Measurements from ENCODE around the gene SLC26A1.
A peak's percentile ranks its signal among the peaks of the same experiment; 100 is the strongest.
"Not testable (repeated sequence)": the region's sequence is repeated elsewhere in the genome, so short reads cannot be mapped to it uniquely, and the experiment has no call there.

Gene SLC26A1

DNA sequence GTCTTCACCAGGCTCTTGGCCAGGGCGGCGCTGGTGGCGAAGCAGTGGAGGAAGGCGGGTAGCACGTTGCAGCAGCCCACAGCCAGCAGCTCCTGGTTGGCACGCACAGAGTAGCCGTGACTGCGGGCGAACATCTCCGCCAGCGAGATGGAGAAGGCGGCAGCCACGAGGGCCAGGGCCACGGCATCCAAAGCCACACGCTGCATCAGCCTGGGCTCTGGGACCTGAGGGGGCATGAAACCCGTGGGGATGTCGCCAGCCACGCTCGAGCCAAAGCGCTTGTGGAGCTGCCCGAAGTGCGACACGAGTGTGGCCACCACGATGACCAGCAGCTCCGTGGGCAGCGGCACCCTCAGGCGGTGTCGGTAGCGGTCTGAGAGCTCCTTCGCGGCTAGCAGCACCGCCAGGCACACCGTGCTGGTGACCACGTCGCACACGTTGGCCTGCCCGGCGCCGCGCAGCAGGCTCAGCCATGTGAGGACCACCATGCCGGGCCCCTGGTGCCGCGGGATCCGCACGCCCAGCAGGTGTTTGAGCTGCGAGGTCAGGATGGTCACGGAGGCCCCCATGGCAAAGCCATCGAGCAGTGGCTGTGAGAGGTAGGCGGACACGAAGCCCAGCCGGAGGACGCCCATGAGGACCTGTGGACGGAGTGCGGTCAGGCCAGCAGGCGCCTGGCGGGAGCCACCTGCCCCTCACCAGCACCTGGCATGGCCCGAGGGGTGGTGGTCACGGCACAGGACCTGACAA is 3.3 kb downstream of the SLC26A1 start:
- H3K27ac Mint-ChIP-seq = no peak overlapping the region
- no peaks in the 10 kb centered on the region for H3K27me3 Mint-ChIP-seq
- ATAC-seq (no peak), DNase-seq (no peak)
- no peaks in the 10 kb centered on the region for H3K36me3 Mint-ChIP-seq (ENCODE audit: low read depth)
- H3K4me3 Mint-ChIP-seq = no peak overlapping the region
- peaks cover 16% of the 10 kb centered on the region for H3K4me1 Mint-ChIP-seq
- no peaks in the 10 kb centered on the region for H3K9me3 Mint-ChIP-seq

DNA sequence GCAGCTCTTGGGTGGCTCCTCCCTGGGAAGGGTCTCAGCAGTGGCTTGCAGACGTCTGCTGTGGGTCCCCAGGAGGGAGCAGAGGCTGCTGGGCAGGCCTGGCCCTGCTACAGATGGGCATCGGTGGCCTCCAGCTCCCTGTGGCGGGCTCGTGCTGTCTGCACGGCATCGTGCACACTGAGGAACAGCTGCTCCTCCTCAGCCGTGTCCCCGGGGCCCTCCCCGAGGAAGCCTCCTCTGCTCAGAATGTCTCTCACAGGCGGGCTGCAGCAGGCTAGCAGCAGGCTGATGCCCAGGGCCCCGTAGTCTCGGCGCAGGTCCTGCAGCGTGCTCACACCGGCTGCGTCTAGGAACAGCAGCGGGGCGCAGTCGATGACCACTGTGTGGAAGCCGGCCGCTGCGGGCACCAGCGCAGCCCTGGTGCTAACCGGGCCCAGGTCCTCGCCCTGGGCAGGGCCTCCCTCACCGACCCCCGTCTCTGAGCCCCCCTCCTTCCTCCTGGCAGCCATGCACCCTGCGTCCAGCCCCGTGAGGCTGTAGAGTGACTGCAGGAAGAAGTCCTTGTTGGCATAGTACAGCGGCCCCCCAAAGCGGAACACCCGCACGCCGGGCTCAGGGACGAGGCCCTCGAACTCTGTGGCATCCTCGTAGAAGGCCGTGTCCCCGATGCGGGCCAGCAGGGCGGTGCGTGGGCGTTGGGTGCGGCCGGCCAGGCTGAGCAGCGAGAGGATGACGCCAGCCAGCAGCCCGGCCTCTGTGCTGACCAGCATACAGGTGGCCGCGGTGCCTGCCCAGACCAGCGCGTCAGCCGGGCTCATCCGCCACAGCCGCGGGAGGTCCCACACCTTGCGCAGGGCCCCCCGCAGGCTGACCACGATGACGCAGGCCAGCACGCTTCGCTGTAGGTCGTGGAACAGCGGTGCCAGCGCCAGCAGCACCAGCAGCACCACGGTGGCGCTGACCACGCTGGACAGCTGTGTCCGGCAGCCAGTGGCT is 4.2 kb downstream of the SLC26A1 start:
- ATAC-seq (no peak), DNase-seq (no peak)
- no peak overlapping the region for H3K4me3 Mint-ChIP-seq
- no peaks in the 10 kb centered on the region for H3K9me3 Mint-ChIP-seq
- no peaks in the 10 kb centered on the region for H3K27me3 Mint-ChIP-seq
- no peak overlapping the region for H3K27ac Mint-ChIP-seq
- H3K4me1 Mint-ChIP-seq = peaks cover 22% of the 10 kb centered on the region
- no peaks in the 10 kb centered on the region for H3K36me3 Mint-ChIP-seq (ENCODE audit: low read depth)

DNA sequence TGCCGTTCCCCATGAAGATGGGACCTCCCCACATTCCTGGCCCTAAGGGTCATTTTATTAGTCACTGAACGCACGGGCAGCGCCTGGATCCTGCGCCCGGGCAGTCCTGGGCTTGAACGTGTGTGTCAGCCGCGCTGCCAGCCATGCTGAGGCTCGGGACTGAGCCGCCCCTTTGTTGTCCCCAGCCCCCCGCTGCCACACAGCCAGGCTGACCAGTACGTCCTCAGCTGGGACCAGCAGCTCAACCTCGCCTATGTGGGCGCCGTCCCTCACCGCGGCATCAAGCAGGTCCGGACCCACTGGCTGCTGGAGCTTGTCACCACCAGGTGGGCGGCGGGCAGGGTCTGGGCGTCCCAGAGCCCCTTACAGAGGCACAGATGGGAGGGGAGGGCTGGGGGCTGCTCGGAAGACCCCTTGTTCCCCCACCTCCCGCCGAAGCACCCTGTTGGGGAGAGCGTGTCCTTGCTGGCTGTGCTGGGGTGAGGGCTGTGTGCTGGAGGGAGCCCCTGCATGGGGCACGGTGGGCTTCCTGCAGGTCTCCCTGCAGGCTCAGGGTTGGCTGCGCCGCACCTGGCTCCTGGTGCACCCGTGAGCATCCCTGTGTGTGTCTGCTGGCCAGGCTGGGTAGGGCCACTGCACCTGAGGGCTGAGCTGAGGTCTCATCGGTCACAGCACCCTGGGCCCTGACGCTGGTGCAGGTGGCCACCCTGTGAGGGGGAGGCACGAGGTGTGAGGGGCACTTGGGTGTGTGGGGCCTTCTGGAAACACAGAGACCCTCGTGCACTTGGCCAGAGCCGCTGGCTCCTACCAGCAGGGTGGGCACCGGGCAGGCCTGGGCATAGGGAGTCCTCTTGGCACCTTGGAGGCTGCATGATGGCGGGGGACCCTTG is 5.3 kb downstream of the SLC26A1 start:
- H3K27ac Mint-ChIP-seq = no peak overlapping the region
- no peaks in the 10 kb centered on the region for H3K9me3 Mint-ChIP-seq
- no peaks in the 10 kb centered on the region for H3K27me3 Mint-ChIP-seq
- DNase-seq (no peak), ATAC-seq (no peak)
- H3K4me3 Mint-ChIP-seq = peak overlapping the region; percentile 72
- no peaks in the 10 kb centered on the region for H3K36me3 Mint-ChIP-seq (ENCODE audit: low read depth)
- H3K4me1 Mint-ChIP-seq = peaks cover 22% of the 10 kb centered on the region

DNA sequence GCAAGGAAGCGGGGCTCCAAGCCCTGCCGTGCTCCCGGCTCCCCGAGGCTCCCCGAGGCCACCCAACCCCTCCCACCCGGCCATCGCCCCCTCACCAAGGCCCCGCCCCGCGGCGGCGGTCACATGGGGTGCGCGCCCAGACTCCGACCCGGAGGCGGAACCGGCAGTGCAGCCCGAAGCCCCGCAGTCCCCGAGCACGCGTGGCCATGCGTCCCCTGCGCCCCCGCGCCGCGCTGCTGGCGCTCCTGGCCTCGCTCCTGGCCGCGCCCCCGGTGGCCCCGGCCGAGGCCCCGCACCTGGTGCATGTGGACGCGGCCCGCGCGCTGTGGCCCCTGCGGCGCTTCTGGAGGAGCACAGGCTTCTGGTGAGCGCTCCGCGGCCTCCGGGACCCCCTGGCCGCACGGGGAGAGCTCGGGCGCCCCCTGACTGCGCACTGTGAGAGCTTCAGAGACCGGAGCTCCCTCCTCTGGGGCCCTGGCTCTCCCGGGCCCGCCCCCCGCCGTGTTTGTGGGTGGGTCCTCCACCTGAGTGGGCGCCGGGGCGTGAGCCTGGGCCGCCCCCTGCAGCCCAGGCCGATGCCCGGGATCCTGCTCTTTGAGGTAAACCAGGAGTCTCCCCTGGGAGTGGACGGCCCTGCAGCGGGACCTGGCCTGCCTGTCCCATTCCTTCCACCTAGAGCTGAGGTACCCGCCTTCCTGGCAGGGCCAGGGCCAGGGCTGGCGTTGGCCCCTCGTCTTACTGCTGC is 6.2 kb downstream of the SLC26A1 start, which contains the start of gene IDUA:
TSS of gene IDUA (plus strand) at position 166 of the 745 bp plus-strand sequence. CDS start at position 207, 41 bp downstream.
- H3K27me3 Mint-ChIP-seq = no peaks in the 10 kb centered on the region
- ATAC-seq = peak; percentile 85
- H3K9me3 Mint-ChIP-seq = no peaks in the 10 kb centered on the region
- peak within 1 kb of the TSS; percentile 85 for H3K27ac Mint-ChIP-seq
- peak; percentile 86 for DNase-seq
- H3K36me3 Mint-ChIP-seq (ENCODE audit: low read depth) = no peaks in the 10 kb centered on the region
- peak within 1 kb of the TSS; percentile 86 for H3K4me3 Mint-ChIP-seq
- H3K4me1 Mint-ChIP-seq = peaks cover 22% of the 10 kb centered on the region

DNA sequence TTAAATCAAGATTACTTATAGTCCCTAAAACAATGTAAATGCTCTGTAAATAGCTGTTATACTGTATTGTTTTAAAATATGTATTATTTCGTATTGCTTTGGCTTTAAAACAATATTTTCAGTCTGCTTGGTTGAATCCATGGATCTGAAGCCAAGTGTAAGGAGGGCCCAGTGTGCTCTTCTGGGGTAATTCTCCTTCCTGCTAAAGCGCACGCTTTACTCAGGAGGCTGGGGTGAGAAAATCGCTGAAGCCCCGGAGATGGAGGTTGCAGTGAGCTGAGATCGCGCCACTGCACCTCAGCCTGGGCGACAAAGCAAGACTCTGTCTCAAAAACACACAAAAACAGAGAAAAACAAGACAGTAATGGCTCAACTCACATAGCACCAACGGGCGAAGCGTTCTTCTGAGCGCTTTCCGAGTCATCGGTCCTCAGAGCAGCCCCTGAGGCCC is 6.8 kb downstream of the SLC26A1 start:
- no peak for DNase-seq

DNA sequence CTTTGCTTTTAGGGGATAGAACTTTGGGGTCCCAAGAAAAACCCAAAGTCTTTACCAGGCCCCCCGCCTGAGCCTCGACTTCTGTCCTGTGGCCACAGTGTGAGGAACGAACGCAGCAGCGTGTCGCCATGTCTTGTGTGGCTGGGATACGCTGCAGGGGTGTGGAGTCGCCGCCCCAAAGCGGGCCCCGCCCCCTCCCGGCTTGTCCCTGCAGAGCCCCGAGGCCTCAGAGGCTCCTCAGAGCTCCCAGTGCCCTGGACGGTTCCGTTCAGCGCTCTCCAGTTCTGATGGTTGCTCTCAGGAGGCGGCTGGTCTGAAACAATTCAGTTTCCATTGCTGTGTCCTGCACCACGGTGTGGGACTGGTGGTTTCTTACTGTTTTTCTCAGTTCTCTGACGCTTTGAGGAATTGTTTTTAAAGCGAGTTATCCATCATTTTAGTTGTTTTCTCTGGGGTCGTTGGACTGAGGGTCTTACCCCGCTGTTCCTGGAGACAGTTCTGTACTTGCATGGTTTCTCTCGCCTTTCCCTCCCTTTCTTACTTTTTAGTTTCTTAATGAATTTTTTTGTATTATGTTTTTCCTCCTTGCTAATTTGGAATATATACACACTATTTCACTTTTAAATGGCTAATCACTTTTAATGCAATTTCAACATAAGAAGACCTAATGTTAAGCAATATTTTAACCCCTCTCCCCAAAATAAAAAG is 7.9 kb downstream of the SLC26A1 start:
- ATAC-seq = peak; percentile 67
- peak overlapping the region; percentile 31 for H3K27ac Mint-ChIP-seq
- H3K9me3 Mint-ChIP-seq = no peaks in the 10 kb centered on the region

More for the DNA sequence above, 6.8 kb downstream of the SLC26A1 start:
- ATAC-seq = peak; percentile 9
- Mint-ChIP-seq H3K27ac (peak overlapping the region; percentile 85), H3K4me1 (peaks cover 22% of the 10 kb centered on the region), H3K36me3 (ENCODE audit: low read depth) (no peaks in the 10 kb centered on the region), H3K4me3 (peak overlapping the region; percentile 86), H3K9me3 (no peaks in the 10 kb centered on the region), H3K27me3 (no peaks in the 10 kb centered on the region)

DNA sequence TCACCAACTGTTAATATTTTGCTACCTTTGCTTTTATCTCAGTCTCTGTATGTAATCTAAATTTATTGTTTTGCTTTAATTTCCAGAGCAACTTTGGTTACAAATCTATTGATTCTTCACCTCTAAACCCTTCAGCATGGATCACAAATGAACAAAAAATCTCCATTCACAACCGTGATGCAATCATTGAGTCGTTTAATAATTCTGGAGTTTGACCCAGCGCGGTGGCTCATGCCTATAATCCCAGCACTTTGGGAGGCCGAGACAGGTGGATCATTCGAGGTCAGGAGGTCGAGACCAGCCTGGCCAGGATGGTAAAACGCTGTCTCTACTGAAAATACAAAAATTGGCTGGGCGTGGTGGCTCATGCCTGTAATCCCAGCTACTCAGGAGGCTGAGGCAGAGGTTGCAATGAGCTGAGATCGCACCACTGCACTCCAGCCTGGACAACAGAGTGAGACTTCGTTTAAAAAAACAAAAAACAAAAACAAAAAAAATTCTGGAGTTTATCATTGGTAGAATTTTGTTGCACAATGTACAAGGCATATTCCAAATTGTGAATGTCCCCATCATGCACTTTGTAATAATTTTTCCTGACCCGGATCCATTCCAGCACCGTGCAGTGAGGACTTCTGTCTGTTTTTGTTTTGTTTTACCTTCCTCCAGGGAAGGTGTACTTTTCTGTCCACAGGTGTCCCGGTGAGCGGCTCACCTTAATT is 8.7 kb downstream of the SLC26A1 start:
- Mint-ChIP-seq H3K4me3 (peak overlapping the region; percentile 86), H3K27ac (no peak overlapping the region), H3K9me3 (no peaks in the 10 kb centered on the region), H3K36me3 (ENCODE audit: low read depth) (no peaks in the 10 kb centered on the region), H3K27me3 (no peaks in the 10 kb centered on the region), H3K4me1 (peaks cover 22% of the 10 kb centered on the region)
- DNase-seq = no peak
- no peak for ATAC-seq

More for the DNA sequence above, 7.9 kb downstream of the SLC26A1 start:
- H3K4me1 Mint-ChIP-seq = peaks cover 22% of the 10 kb centered on the region
- DNase-seq = peak; percentile 80
- no peaks in the 10 kb centered on the region for H3K27me3 Mint-ChIP-seq
- peak overlapping the region; percentile 86 for H3K4me3 Mint-ChIP-seq
- H3K36me3 Mint-ChIP-seq (ENCODE audit: low read depth) = no peaks in the 10 kb centered on the region

DNA sequence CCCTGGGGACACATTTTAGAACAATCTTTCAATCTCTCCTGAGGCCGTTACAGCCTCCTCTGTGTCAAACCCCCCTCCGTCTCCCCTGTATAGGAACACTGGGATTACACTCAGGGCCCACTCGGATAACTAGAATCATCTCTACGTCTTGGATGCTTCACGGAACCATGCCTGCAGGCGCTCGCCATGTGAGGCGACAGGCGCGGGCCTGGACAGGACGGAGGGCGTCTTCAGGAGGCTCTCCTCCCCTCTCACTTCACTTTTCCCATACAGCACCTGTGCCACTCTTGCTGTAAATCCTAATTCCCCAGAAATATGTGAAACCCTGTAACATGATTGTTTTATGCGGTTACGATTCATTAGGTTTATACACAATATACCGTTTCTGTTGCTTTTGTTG is 10.4 kb downstream of the SLC26A1 start:
- H3K9me3 Mint-ChIP-seq = no peaks in the 10 kb centered on the region
- H3K4me1 Mint-ChIP-seq = peaks cover 22% of the 10 kb centered on the region
- no peaks in the 10 kb centered on the region for H3K27me3 Mint-ChIP-seq
- no peak overlapping the region for H3K4me3 Mint-ChIP-seq
- no peak overlapping the region for H3K27ac Mint-ChIP-seq
- H3K36me3 Mint-ChIP-seq (ENCODE audit: low read depth) = no peaks in the 10 kb centered on the region
- DNase-seq (no peak), ATAC-seq (no peak)

DNA sequence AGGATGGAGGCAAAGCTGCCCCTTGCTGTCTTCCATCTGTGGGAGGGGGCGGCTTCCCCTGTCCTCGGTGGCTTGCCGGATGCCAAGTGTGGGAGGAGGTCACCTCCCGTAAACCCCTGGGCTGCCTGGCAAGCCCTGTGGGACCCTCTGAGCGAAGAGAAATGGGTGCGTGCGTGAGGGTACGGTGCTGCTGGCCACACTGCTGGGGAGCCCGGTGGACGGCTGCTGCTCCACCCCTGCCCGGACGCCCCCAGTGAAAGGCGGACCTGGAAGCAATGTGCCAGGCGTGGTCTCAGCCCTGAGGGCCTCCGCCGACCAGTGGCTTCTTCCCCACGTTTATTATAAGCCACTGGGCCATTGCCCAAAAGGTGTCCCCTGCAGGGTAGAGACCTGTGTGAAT is 10.9 kb downstream of the SLC26A1 start:
- Mint-ChIP-seq H3K4me1 (peaks cover 22% of the 10 kb centered on the region), H3K4me3 (no peak overlapping the region), H3K27ac (no peak overlapping the region), H3K9me3 (no peaks in the 10 kb centered on the region), H3K27me3 (no peaks in the 10 kb centered on the region), H3K36me3 (ENCODE audit: low read depth) (no peaks in the 10 kb centered on the region)
- DNase-seq (no peak), ATAC-seq (no peak)

DNA sequence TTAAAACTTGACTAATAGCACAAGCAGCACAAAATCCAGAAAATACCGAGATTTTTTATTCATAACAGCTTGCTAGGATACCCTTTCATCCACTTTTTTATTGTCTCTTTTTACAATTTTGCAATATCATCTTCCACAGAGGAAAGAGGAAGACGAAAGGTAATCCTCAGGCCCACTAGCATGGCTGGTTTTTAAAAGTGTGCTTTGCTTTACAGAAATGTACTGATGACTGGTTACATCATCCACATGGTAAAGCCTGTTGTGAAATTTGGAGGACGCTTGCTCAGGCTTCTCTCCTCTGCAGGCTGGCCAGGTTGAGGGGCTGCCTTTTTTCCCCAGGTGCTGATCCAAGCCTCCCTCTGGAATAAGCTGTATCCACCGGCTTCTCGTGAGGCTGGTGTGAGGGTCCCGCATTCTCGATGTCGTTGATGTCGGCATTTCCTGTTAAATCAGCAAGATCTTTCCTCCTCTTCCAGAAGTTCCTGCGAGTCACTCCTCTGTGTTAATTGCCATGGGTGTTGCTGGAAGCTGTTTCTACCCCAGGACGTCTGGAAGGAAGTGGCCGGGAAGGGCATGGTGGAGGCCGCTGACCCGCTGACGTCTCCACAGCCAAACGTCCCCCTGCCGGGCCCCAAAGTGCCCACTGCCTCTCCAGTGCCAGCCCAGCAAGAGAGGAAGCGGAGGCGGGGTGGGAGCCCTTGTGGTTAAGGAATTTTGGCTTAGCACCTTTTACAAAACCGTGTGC is 14.1 kb downstream of the SLC26A1 start:
- H3K27ac Mint-ChIP-seq = no peak overlapping the region
- no peak for DNase-seq

DNA sequence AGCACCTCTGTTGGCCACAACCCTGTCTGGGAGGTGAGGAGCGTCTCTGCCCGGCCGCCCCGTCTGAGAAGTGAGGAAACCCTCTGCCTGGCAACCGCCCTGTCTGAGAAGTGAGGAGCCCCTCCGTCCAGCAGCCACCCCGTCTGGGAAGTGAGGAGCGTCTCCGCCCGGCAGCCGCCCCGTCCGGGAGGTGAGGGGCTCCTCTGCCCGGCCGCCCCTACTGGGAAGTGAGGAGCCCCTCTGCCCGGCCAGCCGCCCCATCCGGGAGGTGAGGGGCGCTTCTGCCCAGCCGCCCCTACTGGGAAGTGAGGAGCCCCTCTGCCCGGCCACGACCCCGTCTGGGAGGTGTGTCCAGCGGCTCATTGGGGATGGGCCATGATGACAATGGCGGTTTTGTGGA is 17.2 kb downstream of the SLC26A1 start:
- not testable (repeated sequence) for DNase-seq; H3K4me1 Mint-ChIP-seq; H3K9me3 Mint-ChIP-seq; ATAC-seq; H3K4me3 Mint-ChIP-seq; H3K27ac Mint-ChIP-seq; H3K27me3 Mint-ChIP-seq; H3K36me3 Mint-ChIP-seq (ENCODE audit: low read depth)

More for the DNA sequence above, 14.1 kb downstream of the SLC26A1 start:
- Mint-ChIP-seq H3K9me3 (no peaks in the 10 kb centered on the region), H3K4me3 (no peak overlapping the region), H3K4me1 (no peaks in the 10 kb centered on the region), H3K36me3 (ENCODE audit: low read depth) (no peaks in the 10 kb centered on the region), H3K27me3 (no peaks in the 10 kb centered on the region)
- ATAC-seq = no peak

DNA sequence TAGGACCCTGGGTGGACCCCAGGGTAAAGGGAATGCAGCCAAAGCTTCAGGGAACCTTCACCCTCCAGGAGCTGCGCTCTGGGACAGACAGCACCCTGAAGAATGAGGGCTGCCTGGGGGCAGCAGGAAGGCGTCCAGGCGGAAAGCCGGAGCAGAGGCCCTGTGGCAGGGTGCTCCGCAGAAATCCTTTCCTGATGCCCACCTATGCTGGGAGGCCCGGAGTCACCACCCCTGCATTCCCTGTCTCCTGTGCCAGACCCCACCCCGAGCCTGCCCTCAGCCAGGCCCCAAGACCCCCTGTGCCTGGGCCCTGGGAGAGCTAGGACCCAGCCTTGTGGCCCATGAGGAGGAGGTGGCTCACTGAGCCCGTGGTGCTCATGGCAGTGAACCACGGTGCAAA is 18.5 kb downstream of the SLC26A1 start:
- DNase-seq (no peak), ATAC-seq (no peak)
- Mint-ChIP-seq H3K27me3 (no peaks in the 10 kb centered on the region), H3K36me3 (ENCODE audit: low read depth) (no peaks in the 10 kb centered on the region), H3K4me1 (peaks cover 11% of the 10 kb centered on the region), H3K27ac (no peak overlapping the region), H3K4me3 (no peak overlapping the region), H3K9me3 (no peaks in the 10 kb centered on the region)

Measured in activated naive CD8-positive, alpha-beta T cell treated with anti-CD3 and anti-CD28 coated beads, Interleukin-2, amount 50 U/mL, for 24 hours (primary cell).